Glutamatergic neuron (in vitro differentiated cells): ENCODE measurements around the gene CACNA1D. TPM values are rescaled to one million over a fixed set of nuclear protein-coding genes. Genes with fewer than 3 reads are reported as not detected.
"Not testable (repeated sequence)": the region's sequence is repeated elsewhere in the genome, so short reads cannot be mapped to it uniquely, and the experiment has no call there.

Source experiments
- DNase-seq: peaks from one replicate; pipeline ENCODE4 v3.0.0; 2022
- H3K27ac Mint-ChIP-seq: one replicate; pipeline ENCODE4 v1.8.0; 2020; ENCODE audit warnings: mild to moderate bottlenecking, mixed read lengths, inconsistent platforms; ENCODE audit not compliant: unreplicated experiment
- H3K27me3 Mint-ChIP-seq: one replicate; pipeline ENCODE4 v1.8.0; 2020; ENCODE audit warnings: mild to moderate bottlenecking, moderate library complexity, mixed read lengths, inconsistent platforms; ENCODE audit not compliant: unreplicated experiment
- H3K36me3 Mint-ChIP-seq: one replicate; pipeline ENCODE4 v1.8.0; 2020; ENCODE audit warnings: mild to moderate bottlenecking, mixed read lengths, inconsistent platforms; ENCODE audit not compliant: unreplicated experiment
- H3K4me1 Mint-ChIP-seq: one replicate; pipeline ENCODE4 v1.8.0; 2020; ENCODE audit warnings: mild to moderate bottlenecking, low read depth, mixed read lengths, inconsistent platforms; ENCODE audit not compliant: unreplicated experiment
- H3K4me3 Mint-ChIP-seq: one replicate; pipeline ENCODE4 v1.8.0; 2020; ENCODE audit warnings: mild to moderate bottlenecking, mixed read lengths, inconsistent platforms; ENCODE audit not compliant: unreplicated experiment
- H3K9me3 Mint-ChIP-seq: one replicate; pipeline ENCODE4 v1.8.0; 2020; ENCODE audit warnings: mild to moderate bottlenecking, moderate library complexity, mixed read lengths, inconsistent platforms; ENCODE audit not compliant: unreplicated experiment
- CTCF ChIP-seq: fragments of 200-600 bp; sonication (generic); IDR thresholded peaks from one replicate; pipeline ENCODE4 v1.5.0; 2021; ENCODE audit not compliant: partially characterized antibody, unreplicated experiment
- long read RNA-seq: library from polyadenylated mRNA; unstranded; transcript quantifications from one replicate; pipeline ENCODE4 v2.0.0, GENCODE V29; 2020; ENCODE audit not compliant: unreplicated experiment
- total RNA-seq: library from RNA; stranded (reverse); fragmentation: NEBNext Ultra II Directional; extraction: Animal tissue kit (Norgen Biotek cat#: 25700); gene quantifications from one replicate; pipeline ENCODE4 v1.2.1, GENCODE V29; 2021; ENCODE audit not compliant: unreplicated experiment

The CACNA1D gene
- total RNA-seq = 5.0 TPM
- long read RNA-seq = 0 reads

DNA sequence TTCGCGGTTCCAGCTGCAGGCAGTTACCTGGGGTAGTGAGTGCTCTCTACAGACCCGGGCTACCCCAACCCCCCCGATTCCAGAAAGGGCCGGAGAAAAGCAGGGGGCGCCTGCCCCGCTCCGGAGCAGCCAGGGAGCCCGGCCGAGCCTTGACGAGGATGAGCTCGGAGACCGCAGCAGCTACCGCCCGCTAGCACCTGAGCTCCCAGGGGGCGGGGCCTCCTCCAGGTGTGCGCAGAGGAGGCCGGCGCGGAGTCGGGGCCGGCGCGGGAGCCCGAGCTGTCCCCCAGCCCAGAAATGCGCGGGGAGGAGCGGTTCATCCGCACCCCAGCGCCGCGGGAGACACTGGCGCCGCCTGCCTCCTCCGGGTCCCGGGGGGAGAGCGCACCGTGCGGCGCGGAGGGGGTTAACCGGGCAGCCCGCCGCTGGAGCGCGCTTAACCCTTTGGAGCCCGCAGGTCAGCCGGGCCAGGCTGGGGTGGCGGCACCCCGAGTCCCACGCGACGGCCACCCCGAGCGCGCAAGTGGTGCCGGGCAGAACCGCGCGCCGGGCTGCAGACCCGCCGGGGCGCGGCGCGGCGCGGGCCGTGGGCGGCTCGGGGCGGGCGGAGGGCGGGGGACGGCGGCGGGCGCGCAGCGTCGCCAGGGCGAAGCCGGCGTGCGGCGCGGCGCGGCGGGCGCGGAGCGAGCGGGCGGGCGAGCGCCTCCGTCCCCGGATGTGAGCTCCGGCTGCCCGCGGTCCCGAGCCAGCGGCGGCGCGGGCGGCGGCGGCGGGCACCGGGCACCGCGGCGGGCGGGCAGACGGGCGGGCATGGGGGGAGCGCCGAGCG is at the start of gene CACNA1D:
CACNA1D (plus strand) TSS at position 649 of the 829 bp plus-strand sequence. CDS start 556 bp downstream, outside the sequence.
- Mint-ChIP-seq H3K36me3 (no peaks in the 10 kb centered on the region), H3K4me1 (no peaks in the 10 kb centered on the region), H3K4me3 (peak within 1 kb of the TSS; percentile 81), H3K27ac (no peak within 1 kb of the TSS), H3K9me3 (peaks cover 2% of the 10 kb centered on the region), H3K27me3 (peaks cover 12% of the 10 kb centered on the region)
- no peak for TF ChIP-seq CTCF
- DNase-seq = peak; percentile 62

DNA sequence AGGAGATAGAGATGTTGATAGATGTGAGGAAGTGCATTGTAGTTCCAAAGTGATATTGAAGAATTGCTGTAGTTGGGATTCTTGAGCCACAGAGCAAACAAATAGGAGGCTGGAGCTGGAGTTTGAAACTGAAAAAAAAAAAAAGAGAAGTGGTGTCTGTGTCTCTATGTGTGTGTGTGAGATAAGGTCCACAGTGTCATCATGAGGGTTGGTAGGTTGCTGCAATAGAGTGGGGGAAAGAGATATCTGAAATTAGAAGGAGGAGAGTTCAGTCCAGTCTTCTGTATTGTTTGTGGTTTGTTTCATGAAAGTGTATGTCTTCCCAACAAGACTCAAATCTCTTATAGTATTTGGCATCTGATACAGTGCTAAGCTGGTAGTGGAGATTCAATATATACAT is 37.3 kb upstream of the CACNA1D start:
- no peak overlapping the region for H3K4me3 Mint-ChIP-seq
- no peak overlapping the region for H3K27ac Mint-ChIP-seq
- no peaks in the 10 kb centered on the region for H3K27me3 Mint-ChIP-seq
- no peak for TF ChIP-seq CTCF
- no peaks in the 10 kb centered on the region for H3K9me3 Mint-ChIP-seq
- H3K36me3 Mint-ChIP-seq = no peaks in the 10 kb centered on the region
- no peaks in the 10 kb centered on the region for H3K4me1 Mint-ChIP-seq
- DNase-seq = no peak

DNA sequence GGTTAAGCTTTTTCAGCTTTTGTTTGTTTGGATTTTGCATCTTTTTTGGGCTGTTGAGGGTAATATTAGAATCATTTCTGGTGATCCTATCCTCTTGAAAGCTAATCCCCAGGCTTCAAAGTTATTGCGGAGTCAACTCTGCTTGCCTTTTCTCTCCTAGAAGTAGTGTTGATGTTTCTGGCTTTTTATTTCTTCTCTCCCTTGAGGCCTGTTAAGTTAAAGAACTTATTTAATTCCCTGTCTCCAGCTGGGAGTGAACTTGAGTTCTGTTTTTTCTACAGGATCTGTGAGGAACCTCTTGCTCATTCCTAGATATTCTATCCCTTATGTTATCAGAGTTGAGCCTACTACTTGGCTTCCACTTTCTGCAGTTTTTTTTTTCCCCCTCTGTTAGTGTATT is 34.1 kb upstream of the CACNA1D start:
- no peak overlapping the region for H3K27ac Mint-ChIP-seq
- H3K4me1 Mint-ChIP-seq = no peaks in the 10 kb centered on the region
- no peaks in the 10 kb centered on the region for H3K27me3 Mint-ChIP-seq
- no peak overlapping the region for H3K4me3 Mint-ChIP-seq
- DNase-seq = no peak
- no peaks in the 10 kb centered on the region for H3K9me3 Mint-ChIP-seq
- TF ChIP-seq CTCF = no peak
- no peaks in the 10 kb centered on the region for H3K36me3 Mint-ChIP-seq

- H3K9me3 Mint-ChIP-seq = no peaks in the 10 kb centered on the region
- no peak overlapping the region for H3K27ac Mint-ChIP-seq
- DNase-seq = no peak
- H3K4me3 Mint-ChIP-seq = no peak overlapping the region
- no peaks in the 10 kb centered on the region for H3K36me3 Mint-ChIP-seq
- TF ChIP-seq CTCF = no peak
- no peaks in the 10 kb centered on the region for H3K27me3 Mint-ChIP-seq
- H3K4me1 Mint-ChIP-seq = no peaks in the 10 kb centered on the region
These were observed 30.0 kb upstream of the CACNA1D start for GRCh38 chr3:53464424-53464823.

DNA sequence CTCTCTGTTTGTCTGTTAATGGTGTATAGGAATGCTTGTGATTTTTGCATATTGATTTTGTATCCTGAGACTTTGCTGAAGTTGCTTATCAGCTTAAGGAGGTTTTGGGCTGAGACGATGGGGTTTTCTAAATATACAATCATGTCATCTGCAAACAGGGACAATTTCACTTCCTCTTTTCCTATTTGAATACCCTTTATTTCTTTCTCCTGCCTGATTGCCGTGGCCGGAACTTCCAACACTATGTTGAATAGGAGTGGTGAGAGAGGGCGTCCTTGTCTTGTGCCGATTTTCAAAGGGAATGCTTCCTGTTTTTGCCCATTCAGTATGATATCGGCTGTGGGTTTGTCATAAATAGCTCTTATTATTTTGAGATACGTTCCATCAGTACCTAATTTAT is 24.7 kb upstream of the CACNA1D start:
- not testable (repeated sequence) for DNase-seq, H3K36me3 Mint-ChIP-seq, H3K9me3 Mint-ChIP-seq, H3K27ac Mint-ChIP-seq, H3K27me3 Mint-ChIP-seq, H3K4me3 Mint-ChIP-seq, H3K4me1 Mint-ChIP-seq
